ENCODE data around the gene C11orf21.

GRCh38 chr11:2307501-2308331, 6.0 kb upstream of the C11orf21 start:
- TF ChIP-seq POLR2A (IDR thresholded peaks at IDR 0.05) (no peak), CTCF (IDR thresholded peaks at IDR 0.05) (no peak)
